ENCODE results near the gene DRAXIN.

DRAXIN gene

DNA sequence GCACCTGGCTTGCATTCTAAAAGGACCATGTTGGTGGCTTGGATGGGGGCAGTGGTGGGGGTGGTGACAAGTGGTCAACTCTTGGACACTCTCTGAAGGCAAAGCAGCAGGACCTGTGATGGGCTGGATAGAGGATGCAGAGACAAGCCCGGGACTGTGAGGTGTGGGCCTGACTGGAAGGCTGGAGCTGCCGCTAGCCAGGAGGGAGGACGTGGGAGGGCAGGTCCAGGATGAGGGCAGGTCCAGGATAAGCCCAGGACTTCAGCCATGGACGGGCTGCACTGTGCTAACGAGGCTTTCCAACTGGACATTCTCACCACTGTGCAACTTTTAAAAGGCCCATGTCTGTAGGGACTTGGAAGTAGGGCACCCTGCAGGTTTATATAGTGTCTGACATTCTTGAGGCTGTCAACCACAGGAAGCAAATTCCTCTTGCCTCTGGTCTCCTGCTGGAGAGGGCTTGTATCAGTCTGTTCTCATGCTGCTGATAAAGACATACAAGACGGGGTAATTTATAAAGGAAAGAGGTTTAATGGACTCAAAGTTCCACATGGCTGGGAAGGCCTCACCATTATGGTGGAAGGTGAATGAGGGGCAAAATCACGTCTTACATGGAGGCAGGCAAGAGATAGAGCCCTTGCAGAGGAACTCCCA, 62.2 kb downstream of the DRAXIN start:
- TF ChIP-seq EGR1 (IDR thresholded peaks at IDR 0.05) (no peak), USF1 (IDR thresholded peaks at IDR 0.05) (no peak), TEAD4 (IDR thresholded peaks at IDR 0.05) (peak; percentile 29; the same call in 1 of the 2 replicates), NFIC (IDR thresholded peaks at IDR 0.05) (no peak)
- TF ChIP-seq, protein P1, sequence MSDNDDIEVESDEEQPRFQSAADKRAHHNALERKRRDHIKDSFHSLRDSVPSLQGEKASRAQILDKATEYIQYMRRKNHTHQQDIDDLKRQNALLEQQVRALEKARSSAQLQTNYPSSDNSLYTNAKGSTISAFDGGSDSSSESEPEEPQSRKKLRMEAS (IDR thresholded peaks at IDR 0.05): no peak

GRCh38 chr1:11757047-11757446, 65.5 kb downstream of the DRAXIN start:
- TF ChIP-seq, protein P2, sequence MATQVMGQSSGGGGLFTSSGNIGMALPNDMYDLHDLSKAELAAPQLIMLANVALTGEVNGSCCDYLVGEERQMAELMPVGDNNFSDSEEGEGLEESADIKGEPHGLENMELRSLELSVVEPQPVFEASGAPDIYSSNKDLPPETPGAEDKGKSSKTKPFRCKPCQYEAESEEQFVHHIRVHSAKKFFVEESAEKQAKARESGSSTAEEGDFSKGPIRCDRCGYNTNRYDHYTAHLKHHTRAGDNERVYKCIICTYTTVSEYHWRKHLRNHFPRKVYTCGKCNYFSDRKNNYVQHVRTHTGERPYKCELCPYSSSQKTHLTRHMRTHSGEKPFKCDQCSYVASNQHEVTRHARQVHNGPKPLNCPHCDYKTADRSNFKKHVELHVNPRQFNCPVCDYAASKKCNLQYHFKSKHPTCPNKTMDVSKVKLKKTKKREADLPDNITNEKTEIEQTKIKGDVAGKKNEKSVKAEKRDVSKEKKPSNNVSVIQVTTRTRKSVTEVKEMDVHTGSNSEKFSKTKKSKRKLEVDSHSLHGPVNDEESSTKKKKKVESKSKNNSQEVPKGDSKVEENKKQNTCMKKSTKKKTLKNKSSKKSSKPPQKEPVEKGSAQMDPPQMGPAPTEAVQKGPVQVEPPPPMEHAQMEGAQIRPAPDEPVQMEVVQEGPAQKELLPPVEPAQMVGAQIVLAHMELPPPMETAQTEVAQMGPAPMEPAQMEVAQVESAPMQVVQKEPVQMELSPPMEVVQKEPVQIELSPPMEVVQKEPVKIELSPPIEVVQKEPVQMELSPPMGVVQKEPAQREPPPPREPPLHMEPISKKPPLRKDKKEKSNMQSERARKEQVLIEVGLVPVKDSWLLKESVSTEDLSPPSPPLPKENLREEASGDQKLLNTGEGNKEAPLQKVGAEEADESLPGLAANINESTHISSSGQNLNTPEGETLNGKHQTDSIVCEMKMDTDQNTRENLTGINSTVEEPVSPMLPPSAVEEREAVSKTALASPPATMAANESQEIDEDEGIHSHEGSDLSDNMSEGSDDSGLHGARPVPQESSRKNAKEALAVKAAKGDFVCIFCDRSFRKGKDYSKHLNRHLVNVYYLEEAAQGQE (IDR thresholded peaks at IDR 0.05; ENCODE audit: low read depth): no peak
- TF ChIP-seq NFIC (IDR thresholded peaks at IDR 0.05) (no peak), TEAD4 (IDR thresholded peaks at IDR 0.05) (no peak), EP300 (IDR thresholded peaks at IDR 0.05; ENCODE audit: borderline replicate concordance) (no peak), FOXM1 (IDR thresholded peaks at IDR 0.05; ENCODE audit: borderline replicate concordance, low read depth) (no peak), YY1 (IDR thresholded peaks at IDR 0.05; ENCODE audit: low read depth) (no peak)

- no peak for TF ChIP-seq YY1 (IDR thresholded peaks at IDR 0.05; ENCODE audit: low read depth)
- no peak for TF ChIP-seq NFIC (IDR thresholded peaks at IDR 0.05)
- no peak for TF ChIP-seq EGR1 (IDR thresholded peaks at IDR 0.05)
Observed at GRCh38 chr1:11759791-11760190, 68.3 kb downstream of the DRAXIN start.

- TF ChIP-seq FOXM1 (IDR thresholded peaks at IDR 0.05; ENCODE audit: borderline replicate concordance, low read depth) (no peak), TAF1 (IDR thresholded peaks at IDR 0.05; ENCODE audit: low read depth) (no peak), ZBTB7A (IDR thresholded peaks at IDR 0.05; ENCODE audit: low read depth) (no peak), TCF12 (IDR thresholded peaks at IDR 0.05; ENCODE audit: low read depth) (no peak), CEBPB (IDR thresholded peaks at IDR 0.05) (no peak), TEAD4 (IDR thresholded peaks at IDR 0.05) (no peak)
Observed at GRCh38 chr1:11761285-11761684, 69.8 kb downstream of the DRAXIN start.

DNA sequence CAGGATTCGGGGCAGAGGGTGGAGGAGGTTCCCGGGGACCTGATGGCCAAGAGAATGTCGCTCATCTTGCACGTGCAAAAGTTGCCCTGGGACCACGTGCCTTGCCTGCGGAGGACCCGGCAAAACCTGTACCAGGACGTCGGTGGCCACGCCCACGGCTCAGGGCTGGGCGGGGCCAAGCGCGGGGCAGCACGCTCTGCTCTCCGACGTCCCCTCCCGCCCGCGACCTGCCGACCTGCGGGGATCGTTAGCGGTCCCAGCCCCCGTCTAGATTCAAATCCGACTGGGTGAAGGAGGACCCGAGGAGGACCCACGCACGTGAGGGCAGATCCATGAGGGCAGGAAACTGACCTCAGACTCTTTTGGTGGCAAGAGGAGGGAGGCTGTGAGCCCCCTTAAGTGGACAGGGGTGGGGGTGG, 70.5 kb downstream of the DRAXIN start, which contains the start of gene C1orf167:
C1orf167 (plus strand) TSS at position 206 of the 419 bp plus-strand sequence. CDS start 2,208 bp downstream, outside the sequence.
- TF ChIP-seq TCF12 (IDR thresholded peaks at IDR 0.05; ENCODE audit: low read depth) (no peak), EGR1 (IDR thresholded peaks at IDR 0.05) (no peak), EP300 (IDR thresholded peaks at IDR 0.05; ENCODE audit: borderline replicate concordance) (no peak), TAF1 (IDR thresholded peaks at IDR 0.05; ENCODE audit: low read depth) (no peak), TEAD4 (IDR thresholded peaks at IDR 0.05) (no peak), CEBPB (IDR thresholded peaks at IDR 0.05) (no peak), NFIC (IDR thresholded peaks at IDR 0.05) (no peak), USF1 (IDR thresholded peaks at IDR 0.05) (peak; percentile 77)
- TF ChIP-seq, protein P1 (IDR thresholded peaks at IDR 0.05): peak; percentile 97

GRCh38 chr1:11764115-11764514, 72.6 kb downstream of the DRAXIN start:
- TF ChIP-seq RAD21 (IDR thresholded peaks at IDR 0.05; ENCODE audit: low read depth) (no peak), EP300 (IDR thresholded peaks at IDR 0.05; ENCODE audit: borderline replicate concordance) (no peak), USF1 (IDR thresholded peaks at IDR 0.05) (no peak)
- TF ChIP-seq, protein P1 (IDR thresholded peaks at IDR 0.05): no peak

- TF ChIP-seq CREB1 (IDR thresholded peaks at IDR 0.05; ENCODE audit: low read depth) (no peak), NFIC (IDR thresholded peaks at IDR 0.05) (no peak), EGR1 (IDR thresholded peaks at IDR 0.05) (no peak), RAD21 (IDR thresholded peaks at IDR 0.05; ENCODE audit: low read depth) (no peak), TAF1 (IDR thresholded peaks at IDR 0.05; ENCODE audit: low read depth) (no peak), TCF12 (IDR thresholded peaks at IDR 0.05; ENCODE audit: low read depth) (no peak), FOXM1 (IDR thresholded peaks at IDR 0.05; ENCODE audit: borderline replicate concordance, low read depth) (no peak), USF1 (IDR thresholded peaks at IDR 0.05) (no peak), TEAD4 (IDR thresholded peaks at IDR 0.05) (no peak), CEBPB (IDR thresholded peaks at IDR 0.05) (no peak), ZBTB7A (IDR thresholded peaks at IDR 0.05; ENCODE audit: low read depth) (no peak), YY1 (IDR thresholded peaks at IDR 0.05; ENCODE audit: low read depth) (no peak), EP300 (IDR thresholded peaks at IDR 0.05; ENCODE audit: borderline replicate concordance) (no peak)
- TF ChIP-seq, protein P2 (IDR thresholded peaks at IDR 0.05; ENCODE audit: low read depth): no peak
- TF ChIP-seq, protein P1 (IDR thresholded peaks at IDR 0.05): no peak
Observed at GRCh38 chr1:11764519-11764918, 73.0 kb downstream of the DRAXIN start.

Measured in Ishikawa (cell line).